Measurements from ENCODE around the gene FRMD4A. TPM values are rescaled to one million over a fixed set of nuclear protein-coding genes. Genes with fewer than 3 reads are reported as not detected.
A peak's percentile ranks its signal among the peaks of the same experiment; 100 is the strongest.

Gene FRMD4A
- polyA plus RNA-seq, 1 donor (not counting 4 experiments of a cell fraction or from before 2014, with no cell fraction given) = 12.9 TPM

GRCh38 chr10:13615650-13616300, 714.9 kb downstream of the FRMD4A start:
- H3K27me3 ChIP-seq (ENCODE audit: control insufficient read depth, extremely low read depth, insufficient read depth, low read length) = no peaks in the 10 kb centered on the region
- TF ChIP-seq CTCF (optimal IDR thresholded peaks at IDR 0.05 in 1 of 3, IDR thresholded peaks at IDR 0.05 in 1 of 3, conservative IDR thresholded peaks at IDR 0.05 in 1 of 3; ENCODE audit: extremely low read depth in 1 of 3, insufficient read depth in 2 of 3, low read length in 3 of 3) (no peak), EZH2 (IDR thresholded peaks at IDR 0.05; ENCODE audit: low read length) (no peak)
- peaks cover 10% of the 10 kb centered on the region for H3K4me1 ChIP-seq (ENCODE audit: control insufficient read depth, extremely low read depth, insufficient read depth, low read length)
- H3K9ac ChIP-seq (ENCODE audit: control insufficient read depth, extremely low read depth, insufficient read depth, low read length) = no peak overlapping the region
- no peaks in the 10 kb centered on the region for H3K79me2 ChIP-seq (ENCODE audit: control insufficient read depth, insufficient read depth, low read length)
- no peaks in the 10 kb centered on the region for H4K20me1 ChIP-seq (ENCODE audit: control insufficient read depth, extremely low read depth, insufficient read depth, low read length)
- no peaks in the 10 kb centered on the region for H3K9me3 ChIP-seq (ENCODE audit: control insufficient read depth, low read depth, low read length)
- peaks cover 0 to 18% of the 10 kb centered on the region in 2 experiments for H3K36me3 ChIP-seq (ENCODE audit: control insufficient read depth in 2 of 2, extremely low read depth in 1 of 2, insufficient read depth in 2 of 2, low read length in 2 of 2)
- no peaks in the 10 kb centered on the region for H3K9me1 ChIP-seq (ENCODE audit: control insufficient read depth, extremely low read depth, insufficient read depth, low read length)
- no peak overlapping the region for H3K4me2 ChIP-seq (ENCODE audit: control insufficient read depth, extremely low read depth, insufficient read depth, low read depth, low read length)
- dilution Hi-C loops (cut with MboI; ENCODE audit: extremely low pct_ligation_motif_present, low sequenced_read_pairs) = no loop called here
- DNase-seq (ENCODE audit: low read depth, low spot score) = no peak
- H3K27ac ChIP-seq (ENCODE audit: control insufficient read depth, insufficient read depth, low read length) = no peak overlapping the region
- no peak overlapping the region for H3K4me3 ChIP-seq (ENCODE audit: control insufficient read depth in 2 of 3, extremely low read depth in 1 of 3, insufficient read depth in 2 of 3, low read depth in 1 of 3, low read length in 3 of 3)
- FAIRE-seq = no peak
- H2AFZ ChIP-seq (ENCODE audit: control insufficient read depth, low read length) = no peak overlapping the region

GRCh38 chr10:13614530-13615332, 716.0 kb downstream of the FRMD4A start:
- no peaks in the 10 kb centered on the region for H4K20me1 ChIP-seq (ENCODE audit: control insufficient read depth, extremely low read depth, insufficient read depth, low read length)
- H3K79me2 ChIP-seq (ENCODE audit: control insufficient read depth, insufficient read depth, low read length) = no peaks in the 10 kb centered on the region
- peaks cover 10% of the 10 kb centered on the region for H3K4me1 ChIP-seq (ENCODE audit: control insufficient read depth, extremely low read depth, insufficient read depth, low read length)
- TF ChIP-seq EZH2 (IDR thresholded peaks at IDR 0.05; ENCODE audit: low read length) = no peak
- peak in 1 of 3 experiments; percentile 4 for TF ChIP-seq CTCF (optimal IDR thresholded peaks at IDR 0.05 in 1 of 3, IDR thresholded peaks at IDR 0.05 in 1 of 3, conservative IDR thresholded peaks at IDR 0.05 in 1 of 3; ENCODE audit: extremely low read depth in 1 of 3, insufficient read depth in 2 of 3, low read length in 3 of 3)
- H3K4me2 ChIP-seq (ENCODE audit: control insufficient read depth, extremely low read depth, insufficient read depth, low read depth, low read length) = no peak overlapping the region
- H3K4me3 ChIP-seq (ENCODE audit: control insufficient read depth in 2 of 3, extremely low read depth in 1 of 3, insufficient read depth in 2 of 3, low read depth in 1 of 3, low read length in 3 of 3) = no peak overlapping the region
- H3K36me3 ChIP-seq (ENCODE audit: control insufficient read depth in 2 of 2, extremely low read depth in 1 of 2, insufficient read depth in 2 of 2, low read length in 2 of 2) = peaks cover 5 to 25% of the 10 kb centered on the region in 2 experiments
- H3K27ac ChIP-seq (ENCODE audit: control insufficient read depth, insufficient read depth, low read length) = no peak overlapping the region
- H3K27me3 ChIP-seq (ENCODE audit: control insufficient read depth, extremely low read depth, insufficient read depth, low read length) = no peaks in the 10 kb centered on the region
- no peaks in the 10 kb centered on the region for H3K9me3 ChIP-seq (ENCODE audit: control insufficient read depth, low read depth, low read length)
- no peak overlapping the region for H2AFZ ChIP-seq (ENCODE audit: control insufficient read depth, low read length)
- dilution Hi-C loops (cut with MboI; ENCODE audit: extremely low pct_ligation_motif_present, low sequenced_read_pairs) = no loop called here
- H3K9me1 ChIP-seq (ENCODE audit: control insufficient read depth, extremely low read depth, insufficient read depth, low read length) = no peaks in the 10 kb centered on the region
- H3K9ac ChIP-seq (ENCODE audit: control insufficient read depth, extremely low read depth, insufficient read depth, low read length) = no peak overlapping the region
- FAIRE-seq (peak; percentile 90), DNase-seq (ENCODE audit: low read depth, low spot score) (no peak)
